Fibroblast of lung (primary cell): ENCODE data around the gene DPH7. TPM values are rescaled to one million over a fixed set of nuclear protein-coding genes. Genes with fewer than 3 reads are reported as not detected.

Source experiments
- DNase-seq, 2 donors: peaks; one replicate each; pipeline versions ENCODE4 v3.0.0 to v3.0.0-alpha.2; 2010; ENCODE audit warnings: low read depth in 2 of 2
- H2AFZ ChIP-seq: 2 replicates; pipeline ENCODE4 v1.5.1; 2012; ENCODE audit warnings: low read length, control low read depth, inconsistent platforms
- H3K27ac ChIP-seq: 2 replicates; pipeline ENCODE4 v1.5.1; 2011; ENCODE audit warnings: low read length, control low read depth; ENCODE audit not compliant: insufficient read depth
- H3K27me3 ChIP-seq: 2 replicates; pipeline ENCODE4 v1.5.1; 2011; ENCODE audit warnings: mild to moderate bottlenecking, low read length; ENCODE audit not compliant: control insufficient read depth, insufficient read depth
- H3K36me3 ChIP-seq: 2 replicates; pipeline ENCODE4 v1.5.1; 2011; ENCODE audit warnings: low read length; ENCODE audit not compliant: control insufficient read depth, insufficient read depth
- H3K4me1 ChIP-seq: 2 replicates; pipeline ENCODE4 v1.5.1; 2011; ENCODE audit warnings: low read length; ENCODE audit not compliant: control insufficient read depth, insufficient read depth; ENCODE audit errors: extremely low read depth
- H3K4me2 ChIP-seq: 2 replicates; pipeline ENCODE4 v1.5.1; 2011; ENCODE audit warnings: low read length, control low read depth; ENCODE audit not compliant: insufficient read depth; ENCODE audit errors: extremely low read depth
- H3K4me3 ChIP-seq, 4 experiments: fragments of 200-600 bp in 1 of 4; sonication (generic) in 1 of 4; replicated peaks in 1 of 4; 2 replicates each; pipeline ENCODE4 v1.5.1; 2011 to 2016; ENCODE audit warnings: low read length in 4 of 4, low read depth in 3 of 4, mild to moderate bottlenecking in 3 of 4, control low read depth in 2 of 4, inconsistent platforms in 1 of 4, mixed read lengths in 1 of 4; ENCODE audit not compliant: insufficient read depth in 1 of 4; ENCODE audit errors: control extremely low read depth in 1 of 4
- H3K79me2 ChIP-seq: 2 replicates; pipeline ENCODE4 v1.5.1; 2012; ENCODE audit warnings: mild to moderate bottlenecking, low read length, inconsistent platforms; ENCODE audit not compliant: control insufficient read depth, insufficient read depth
- H3K9ac ChIP-seq: 2 replicates; pipeline ENCODE4 v1.5.1; 2011; ENCODE audit warnings: mild to moderate bottlenecking, low read length, control low read depth; ENCODE audit not compliant: insufficient read depth
- H3K9me3 ChIP-seq: 2 replicates; pipeline ENCODE4 v1.5.1; 2012; ENCODE audit warnings: low read depth, low read length; ENCODE audit not compliant: control insufficient read depth, insufficient read depth
- H4K20me1 ChIP-seq: 2 replicates; pipeline ENCODE4 v1.5.1; 2011; ENCODE audit warnings: low read length; ENCODE audit not compliant: control insufficient read depth, insufficient read depth; ENCODE audit errors: extremely low read depth
- EZH2 ChIP-seq: IDR thresholded peaks from 2 replicates; pipeline ENCODE4 v1.5.1; 2012; ENCODE audit warnings: low read length, control low read depth, mild to moderate bottlenecking; ENCODE audit errors: missing control alignments
- polyA plus RNA-seq, 2 donors: library from polyadenylated mRNA; depleted of rRNA in 1 of 2; stranded (reverse) in 1 of 2; unstranded in 1 of 2; fragments of >200 nt; gene quantifications; 2 replicates each; pipeline ENCODE4 v1.2.1, GENCODE V29; 2011 to 2012; ENCODE audit warnings: missing spikeins in 1 of 2
- total RNA-seq: library from RNA; depleted of rRNA; stranded (reverse); fragments of >200 nt; gene quantifications from 2 replicates; pipeline ENCODE4 v1.2.1, GENCODE V29; 2014
- TF ChIP-seq, protein P1 (sequence below), 2 donors: IDR thresholded peaks in 1 of 2; conservative IDR thresholded peaks in 1 of 2; 1 replicate in 1 of 2; 2 replicates in 1 of 2; pipeline ENCODE4 v1.5.1; 2011 to 2012; ENCODE audit warnings: low read length in 2 of 2, control low read depth in 1 of 2, inconsistent platforms in 1 of 2, low read depth in 1 of 2, mild to moderate bottlenecking in 1 of 2

DPH7 gene
- total and polyA plus RNA-seq, 2 donors (not counting 1 experiment from before 2014, with no cell fraction given): 15.7 to 20.6 TPM

DNA sequence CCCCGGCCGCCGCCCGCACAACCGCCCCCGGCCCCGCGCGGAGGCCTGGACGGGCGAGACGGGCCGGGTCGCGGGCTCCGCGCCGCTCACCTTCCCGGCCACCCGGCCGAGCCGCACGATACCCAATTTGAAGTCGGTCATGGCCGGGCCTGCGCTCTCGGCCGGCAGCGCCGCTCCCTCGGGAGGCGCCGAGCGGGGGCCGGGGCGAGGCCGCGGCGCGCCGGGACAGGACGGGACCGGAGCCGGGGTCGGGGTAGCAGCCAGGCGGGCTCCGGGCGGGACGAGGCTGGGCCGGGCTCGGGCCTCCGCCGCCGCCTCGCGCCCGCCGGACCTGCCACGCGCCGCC lies 11.4 kb upstream of the DPH7 start:
- Histone ChIP-seq H3K36me3 (peaks cover 18% of the 10 kb centered on the region), H4K20me1 (no peaks in the 10 kb centered on the region), H3K27me3 (no peaks in the 10 kb centered on the region), H3K9ac (peak overlapping the region; percentile 52), H3K4me3 (peak overlapping the region in 2 of 4 experiments; percentile 71 to 74), H3K4me2 (no peak overlapping the region), H3K4me1 (peaks cover 4% of the 10 kb centered on the region), H3K9me3 (no peaks in the 10 kb centered on the region), H3K79me2 (peaks cover 18% of the 10 kb centered on the region), H2AFZ (no peak overlapping the region), H3K27ac (no peak overlapping the region)
- TF ChIP-seq EZH2: no peak
- TF ChIP-seq, protein P1, sequence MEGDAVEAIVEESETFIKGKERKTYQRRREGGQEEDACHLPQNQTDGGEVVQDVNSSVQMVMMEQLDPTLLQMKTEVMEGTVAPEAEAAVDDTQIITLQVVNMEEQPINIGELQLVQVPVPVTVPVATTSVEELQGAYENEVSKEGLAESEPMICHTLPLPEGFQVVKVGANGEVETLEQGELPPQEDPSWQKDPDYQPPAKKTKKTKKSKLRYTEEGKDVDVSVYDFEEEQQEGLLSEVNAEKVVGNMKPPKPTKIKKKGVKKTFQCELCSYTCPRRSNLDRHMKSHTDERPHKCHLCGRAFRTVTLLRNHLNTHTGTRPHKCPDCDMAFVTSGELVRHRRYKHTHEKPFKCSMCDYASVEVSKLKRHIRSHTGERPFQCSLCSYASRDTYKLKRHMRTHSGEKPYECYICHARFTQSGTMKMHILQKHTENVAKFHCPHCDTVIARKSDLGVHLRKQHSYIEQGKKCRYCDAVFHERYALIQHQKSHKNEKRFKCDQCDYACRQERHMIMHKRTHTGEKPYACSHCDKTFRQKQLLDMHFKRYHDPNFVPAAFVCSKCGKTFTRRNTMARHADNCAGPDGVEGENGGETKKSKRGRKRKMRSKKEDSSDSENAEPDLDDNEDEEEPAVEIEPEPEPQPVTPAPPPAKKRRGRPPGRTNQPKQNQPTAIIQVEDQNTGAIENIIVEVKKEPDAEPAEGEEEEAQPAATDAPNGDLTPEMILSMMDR (conservative IDR thresholded peaks at IDR 0.05 in 1 of 2, IDR thresholded peaks at IDR 0.05 in 1 of 2; ENCODE audit: low read depth in 1 of 2, low read length in 2 of 2): no peak
- no peak for DNase-seq

DNA sequence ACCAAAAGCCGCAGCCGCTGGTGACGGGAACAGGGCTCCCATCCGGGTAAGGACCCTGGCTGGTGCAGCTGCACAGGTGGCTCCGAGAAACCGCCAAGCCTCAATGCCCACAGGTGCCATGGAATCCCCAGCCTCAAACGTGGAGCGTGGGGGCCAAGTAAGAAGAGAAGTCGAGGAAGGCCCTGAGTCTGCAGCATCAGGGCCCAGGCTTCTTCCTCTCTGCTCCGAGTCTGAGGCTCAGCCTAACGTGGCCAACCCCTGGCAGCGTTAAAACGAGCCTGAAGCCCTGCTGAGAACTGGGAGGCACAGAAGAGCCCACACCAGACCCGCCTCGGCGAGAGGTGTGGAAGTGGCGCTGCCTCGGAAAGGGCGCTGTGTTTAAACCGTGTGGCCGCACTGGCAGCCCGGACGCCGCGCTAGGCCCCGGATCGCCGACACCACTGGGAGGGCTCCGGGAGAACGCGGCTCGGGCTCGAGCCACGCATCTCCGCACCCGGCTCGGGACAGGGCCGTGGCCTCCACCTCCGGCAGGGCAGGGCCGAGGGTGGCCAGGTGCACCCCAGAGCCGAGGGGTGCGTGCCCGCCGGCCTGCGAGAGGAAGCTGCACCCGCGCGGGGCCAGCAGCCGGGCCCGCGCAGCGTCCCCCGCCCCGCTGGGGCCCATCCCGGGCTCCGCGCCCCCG lies 10.9 kb upstream of the DPH7 start:
- peak overlapping the region; percentile 50 for H3K27ac ChIP-seq
- H2AFZ ChIP-seq: no peak overlapping the region
- peak in 1 of 2 donors; percentile 20 for DNase-seq

DNA sequence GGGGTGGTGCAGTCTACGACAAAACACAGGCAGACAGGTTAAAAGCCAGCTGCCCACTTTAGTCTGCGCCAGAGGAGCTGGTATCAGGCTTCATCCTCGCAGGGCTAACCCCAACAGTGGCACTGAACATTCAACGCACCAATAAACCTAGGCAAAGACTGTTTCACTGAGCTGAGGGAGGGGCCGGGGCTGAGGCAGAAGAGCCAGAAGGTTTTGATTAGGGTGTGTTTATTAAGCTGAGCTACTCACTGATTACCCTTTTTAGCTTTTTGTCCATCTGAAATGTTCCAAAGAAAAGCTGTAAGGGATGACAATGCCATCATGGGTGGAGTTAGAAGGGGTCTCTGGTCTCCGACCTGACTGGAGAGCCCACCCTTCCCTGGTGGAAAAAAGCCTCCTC lies 10.2 kb upstream of the DPH7 start:
- Histone ChIP-seq H3K36me3 (peaks cover 18% of the 10 kb centered on the region), H3K9ac (no peak overlapping the region), H2AFZ (no peak overlapping the region), H3K4me2 (peak overlapping the region; percentile 99), H3K4me3 (peak overlapping the region; percentile 54 to 75 (median 72)), H3K27ac (no peak overlapping the region), H3K9me3 (no peaks in the 10 kb centered on the region), H3K27me3 (no peaks in the 10 kb centered on the region), H4K20me1 (no peaks in the 10 kb centered on the region), H3K4me1 (peaks cover 4% of the 10 kb centered on the region), H3K79me2 (peaks cover 18% of the 10 kb centered on the region)
- no peak for DNase-seq
- TF ChIP-seq, protein P1 (conservative IDR thresholded peaks at IDR 0.05 in 1 of 2, IDR thresholded peaks at IDR 0.05 in 1 of 2; ENCODE audit: low read depth in 1 of 2, low read length in 2 of 2): no peak

More for the DNA sequence above, 10.9 kb upstream of the DPH7 start:
- Histone ChIP-seq H3K4me2 (peak overlapping the region; percentile 99), H3K9ac (peak overlapping the region; percentile 77), H3K79me2 (peaks cover 18% of the 10 kb centered on the region), H4K20me1 (no peaks in the 10 kb centered on the region), H3K27me3 (no peaks in the 10 kb centered on the region), H3K36me3 (peaks cover 18% of the 10 kb centered on the region), H3K9me3 (no peaks in the 10 kb centered on the region), H3K4me3 (peak overlapping the region; percentile 54 to 75 (median 72)), H3K4me1 (peaks cover 4% of the 10 kb centered on the region)
- no peak for TF ChIP-seq EZH2
- TF ChIP-seq, protein P1 (conservative IDR thresholded peaks at IDR 0.05 in 1 of 2, IDR thresholded peaks at IDR 0.05 in 1 of 2; ENCODE audit: low read depth in 1 of 2, low read length in 2 of 2): no peak
